Stomach (tissue), 4 donors: Measurements from ENCODE around the gene YARS1.

ENCODE experiments used
- EP300 ChIP-seq: sonication (generic); formaldehyde crosslinking; IDR thresholded peaks from one replicate; pipeline ENCODE4 v1.6.1; 2017; ENCODE audit warnings: antibody characterized with exemption
- POLR2A ChIP-seq, 4 donors: fragments of 450-650 bp; IDR thresholded peaks; one replicate each; pipeline ENCODE4 v1.6.1; 2016; ENCODE audit warnings: antibody characterized with exemption in 4 of 4, control low read depth in 2 of 4, mild to moderate bottlenecking in 1 of 4, moderate library complexity in 1 of 4
- POLR2AphosphoS5 ChIP-seq, 3 donors: sonication (generic); formaldehyde crosslinking; IDR thresholded peaks; one replicate each; pipeline ENCODE4 v1.6.1; 2016; ENCODE audit warnings: antibody characterized with exemption in 3 of 3
- TF ChIP-seq, protein P1 (sequence below), 7 experiments: fragments of 450-650 bp in 4 of 7; fragments of 200-600 bp in 3 of 7; sonication (generic) in 3 of 7; IDR thresholded peaks; one replicate each; pipeline ENCODE4 v1.5.1; 2016 to 2019; ENCODE audit warnings: antibody characterized with exemption in 7 of 7, control low read depth in 2 of 7, mild to moderate bottlenecking in 1 of 7

- TF ChIP-seq, protein P1, sequence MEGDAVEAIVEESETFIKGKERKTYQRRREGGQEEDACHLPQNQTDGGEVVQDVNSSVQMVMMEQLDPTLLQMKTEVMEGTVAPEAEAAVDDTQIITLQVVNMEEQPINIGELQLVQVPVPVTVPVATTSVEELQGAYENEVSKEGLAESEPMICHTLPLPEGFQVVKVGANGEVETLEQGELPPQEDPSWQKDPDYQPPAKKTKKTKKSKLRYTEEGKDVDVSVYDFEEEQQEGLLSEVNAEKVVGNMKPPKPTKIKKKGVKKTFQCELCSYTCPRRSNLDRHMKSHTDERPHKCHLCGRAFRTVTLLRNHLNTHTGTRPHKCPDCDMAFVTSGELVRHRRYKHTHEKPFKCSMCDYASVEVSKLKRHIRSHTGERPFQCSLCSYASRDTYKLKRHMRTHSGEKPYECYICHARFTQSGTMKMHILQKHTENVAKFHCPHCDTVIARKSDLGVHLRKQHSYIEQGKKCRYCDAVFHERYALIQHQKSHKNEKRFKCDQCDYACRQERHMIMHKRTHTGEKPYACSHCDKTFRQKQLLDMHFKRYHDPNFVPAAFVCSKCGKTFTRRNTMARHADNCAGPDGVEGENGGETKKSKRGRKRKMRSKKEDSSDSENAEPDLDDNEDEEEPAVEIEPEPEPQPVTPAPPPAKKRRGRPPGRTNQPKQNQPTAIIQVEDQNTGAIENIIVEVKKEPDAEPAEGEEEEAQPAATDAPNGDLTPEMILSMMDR (IDR thresholded peaks at IDR 0.05) = no peak
- TF ChIP-seq POLR2AphosphoS5 (IDR thresholded peaks at IDR 0.05) (no peak), POLR2A (IDR thresholded peaks at IDR 0.05) (no peak), EP300 (no peak)
Observed at GRCh38 chr1:32729254-32730046, 87.7 kb downstream of the YARS1 start.
